Measurements from ENCODE around the gene MON2.
"Not testable (repeated sequence)": the region's sequence is repeated elsewhere in the genome, so short reads cannot be mapped to it uniquely, and the experiment has no call there.

MON2 gene

DNA sequence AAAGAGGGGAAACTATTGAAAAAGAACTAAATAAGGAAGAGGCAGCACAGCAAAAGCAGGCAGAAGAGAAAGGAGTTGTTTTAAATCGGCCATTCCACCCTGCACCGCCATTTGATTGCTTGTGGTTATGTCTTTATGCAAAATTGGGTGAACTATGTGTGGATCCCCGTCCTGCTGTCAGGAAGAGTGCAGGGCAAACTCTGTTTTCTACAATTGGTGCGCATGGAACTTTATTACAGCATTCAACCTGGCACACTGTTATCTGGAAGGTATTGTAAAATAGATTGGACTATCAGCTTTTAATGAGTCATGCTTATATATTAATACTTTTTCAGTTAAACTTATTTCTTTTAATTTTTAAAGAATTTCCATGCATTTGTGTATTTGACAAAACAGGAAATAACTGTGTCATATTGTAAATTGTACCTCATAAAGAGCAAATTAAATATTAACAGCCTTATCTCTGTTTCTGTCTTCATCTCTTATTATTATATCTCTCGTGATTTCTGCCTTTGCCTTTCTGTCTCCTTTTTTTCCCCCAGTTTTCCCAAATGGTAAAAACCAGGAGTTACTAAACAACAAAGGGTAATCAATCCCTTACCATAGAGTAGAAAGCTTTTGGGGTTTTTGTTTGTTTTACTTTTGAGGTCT, 86.4 kb downstream of the MON2 start:
- ATAC-seq: no peak
- H3K27me3 Mint-ChIP-seq: no peaks in the 10 kb centered on the region
- H3K27ac Mint-ChIP-seq: no peak overlapping the region
- no peak for DNase-seq
- H3K9me3 Mint-ChIP-seq: no peaks in the 10 kb centered on the region
- no peaks in the 10 kb centered on the region for H3K4me1 Mint-ChIP-seq
- no peak overlapping the region for H3K4me3 Mint-ChIP-seq
- H3K36me3 Mint-ChIP-seq (ENCODE audit: low read depth): peaks cover 29% of the 10 kb centered on the region

DNA sequence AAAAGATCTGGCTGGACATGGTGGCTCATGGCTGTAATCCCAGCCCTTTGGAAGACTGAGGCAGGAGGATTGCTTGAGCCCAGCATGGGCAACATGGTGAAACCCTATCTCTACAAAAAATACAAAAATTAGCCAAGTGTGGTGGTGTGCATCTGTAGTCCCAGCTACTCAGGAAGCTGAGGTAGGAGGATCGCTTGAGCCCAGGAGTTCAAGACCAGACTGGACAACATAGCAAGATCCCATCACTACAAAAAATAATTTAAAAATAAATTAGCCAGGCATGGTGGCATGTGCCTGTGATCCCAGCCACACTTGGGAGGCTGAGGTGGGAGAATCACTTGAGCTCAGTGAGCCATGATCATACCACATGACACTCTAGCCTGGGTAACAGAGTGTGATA, 92.7 kb downstream of the MON2 start:
- H3K4me1 Mint-ChIP-seq, H3K27me3 Mint-ChIP-seq, H3K27ac Mint-ChIP-seq, ATAC-seq, H3K4me3 Mint-ChIP-seq, DNase-seq, H3K9me3 Mint-ChIP-seq: not testable (repeated sequence)
- peaks cover 31% of the 10 kb centered on the region for H3K36me3 Mint-ChIP-seq (ENCODE audit: low read depth)

DNA sequence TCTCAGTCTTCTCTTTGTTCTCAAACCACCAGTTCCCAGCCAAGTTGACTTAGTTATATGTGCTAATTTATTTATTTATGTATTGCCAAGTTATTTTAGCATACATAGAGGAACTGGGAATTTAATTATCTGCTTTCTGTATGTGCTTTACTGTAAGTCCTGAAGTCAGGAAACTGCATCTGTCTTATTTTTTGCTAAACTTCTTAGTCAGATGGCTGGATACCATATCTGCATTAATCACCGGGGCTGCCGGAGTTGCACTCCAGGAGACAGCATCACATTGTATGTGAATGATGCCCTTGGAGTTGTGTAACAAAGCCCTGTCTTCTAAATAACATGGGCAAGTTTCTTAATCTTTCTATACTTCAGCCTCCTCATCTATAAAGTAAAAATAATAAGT, 96.2 kb downstream of the MON2 start:
- Mint-ChIP-seq H3K4me3 (no peak overlapping the region), H3K4me1 (no peaks in the 10 kb centered on the region), H3K9me3 (no peaks in the 10 kb centered on the region), H3K27me3 (no peaks in the 10 kb centered on the region), H3K36me3 (ENCODE audit: low read depth) (peaks cover 35% of the 10 kb centered on the region), H3K27ac (no peak overlapping the region)
- DNase-seq: no peak
- no peak for ATAC-seq

DNA sequence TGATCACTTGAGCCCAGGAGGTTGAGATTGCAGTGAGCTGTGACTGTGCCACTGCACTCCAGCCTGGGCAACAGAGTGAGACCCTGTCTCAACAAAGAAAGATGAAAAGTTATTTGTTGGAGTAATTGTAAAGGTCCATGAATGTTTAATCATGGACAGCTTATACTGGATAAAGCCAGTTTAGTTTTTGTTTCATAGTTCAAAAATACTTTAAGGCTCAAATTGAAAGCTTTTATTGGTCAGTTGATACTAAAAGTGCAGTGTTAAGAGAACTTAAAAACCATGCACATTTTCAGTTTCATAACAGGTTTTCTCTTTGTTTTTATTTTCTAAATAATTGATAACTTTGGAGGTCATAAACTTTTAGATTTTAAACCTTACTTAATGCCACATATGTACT, 108.4 kb downstream of the MON2 start:
- Mint-ChIP-seq H3K27me3 (no peaks in the 10 kb centered on the region), H3K9me3 (no peaks in the 10 kb centered on the region), H3K27ac (no peak overlapping the region), H3K4me3 (no peak overlapping the region), H3K36me3 (ENCODE audit: low read depth) (peaks cover 12% of the 10 kb centered on the region), H3K4me1 (no peaks in the 10 kb centered on the region)
- ATAC-seq: no peak
- DNase-seq: no peak

DNA sequence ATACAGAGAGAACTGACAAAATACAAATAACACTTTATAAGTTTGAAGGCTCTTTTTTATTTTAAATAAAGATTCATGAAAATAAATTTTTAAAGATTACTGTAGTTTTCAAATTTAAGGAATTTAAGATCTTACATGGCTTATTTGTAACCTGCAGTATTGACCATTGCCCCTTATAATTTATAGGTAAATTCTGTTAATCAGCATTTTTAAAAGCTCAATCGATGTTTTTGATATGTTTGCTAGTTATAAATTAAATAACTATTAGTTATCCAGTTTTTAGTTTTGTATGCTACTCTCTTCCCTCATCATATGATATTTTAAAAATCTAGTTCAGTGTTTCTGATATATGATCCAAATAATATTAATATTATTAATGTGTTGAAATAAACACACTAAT, 109.9 kb downstream of the MON2 start:
- Mint-ChIP-seq H3K27me3 (no peaks in the 10 kb centered on the region), H3K27ac (no peak overlapping the region), H3K4me1 (no peaks in the 10 kb centered on the region), H3K36me3 (ENCODE audit: low read depth) (peaks cover 4% of the 10 kb centered on the region), H3K4me3 (no peak overlapping the region), H3K9me3 (no peaks in the 10 kb centered on the region)
- ATAC-seq (no peak), DNase-seq (no peak)

DNA sequence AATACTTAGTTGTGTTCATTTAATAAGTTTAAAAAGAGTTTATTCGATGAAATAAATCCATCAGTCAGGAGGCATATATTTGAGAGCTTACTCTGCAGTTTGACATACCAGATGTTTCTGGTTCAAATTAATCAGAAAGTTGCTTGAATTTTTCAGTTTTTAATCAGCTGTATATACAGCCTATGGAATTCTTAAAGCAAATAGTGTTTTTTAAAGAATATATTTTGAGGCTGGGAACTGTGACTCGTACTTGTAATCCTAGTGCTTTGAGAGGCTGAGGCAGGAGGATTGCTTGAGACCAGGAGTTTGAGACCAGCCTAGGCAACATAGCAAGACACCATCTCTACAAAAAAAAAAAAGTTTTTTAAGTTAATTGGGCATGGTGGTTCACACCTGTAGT, 112.1 kb downstream of the MON2 start:
- ATAC-seq (no peak), DNase-seq (no peak)
- no peak overlapping the region for H3K4me3 Mint-ChIP-seq
- H3K4me1 Mint-ChIP-seq: no peaks in the 10 kb centered on the region
- H3K9me3 Mint-ChIP-seq: no peaks in the 10 kb centered on the region
- H3K27ac Mint-ChIP-seq: no peak overlapping the region
- peaks cover 3% of the 10 kb centered on the region for H3K36me3 Mint-ChIP-seq (ENCODE audit: low read depth)
- no peaks in the 10 kb centered on the region for H3K27me3 Mint-ChIP-seq

DNA sequence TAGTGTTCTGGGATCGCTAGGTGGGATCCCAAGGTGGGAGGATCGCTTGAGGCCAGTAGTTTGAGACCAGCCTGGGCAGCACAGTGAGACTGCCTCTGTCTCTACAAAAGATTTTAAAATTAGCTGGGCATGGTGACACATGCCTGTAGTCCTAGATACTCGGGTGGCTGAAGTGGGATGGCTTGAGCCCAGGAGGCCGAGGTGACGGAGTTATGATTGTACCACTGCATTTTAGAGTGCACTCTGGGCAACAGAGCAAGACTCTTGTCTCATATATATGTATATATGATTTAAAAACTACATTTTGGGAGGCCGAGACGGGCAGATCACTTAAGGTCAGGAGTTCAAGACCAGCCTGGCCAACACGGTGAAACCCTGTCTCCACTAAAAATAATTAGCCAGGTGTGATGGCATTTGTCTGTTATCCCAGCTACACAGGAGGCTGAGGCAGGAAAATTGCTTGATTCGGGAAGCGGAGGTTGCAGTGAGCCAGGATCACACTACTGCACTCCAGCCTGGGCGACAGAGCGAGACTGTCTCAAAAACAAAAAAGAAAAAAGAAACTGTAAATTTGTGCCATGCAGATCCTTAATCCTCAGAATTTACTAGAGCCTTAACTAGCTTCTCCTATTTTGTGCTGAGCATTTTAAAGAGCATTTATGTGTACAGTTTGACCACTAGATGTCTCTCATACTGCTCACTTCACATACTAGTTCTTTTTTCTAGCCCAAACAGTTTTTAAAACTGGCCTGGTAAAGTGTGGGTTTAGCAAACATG, 114.8 kb downstream of the MON2 start:
- Mint-ChIP-seq H3K27me3 (no peaks in the 10 kb centered on the region), H3K4me3 (no peak overlapping the region), H3K36me3 (ENCODE audit: low read depth) (no peaks in the 10 kb centered on the region), H3K9me3 (no peaks in the 10 kb centered on the region), H3K27ac (no peak overlapping the region), H3K4me1 (no peaks in the 10 kb centered on the region)
- DNase-seq (no peak), ATAC-seq (no peak)

DNA sequence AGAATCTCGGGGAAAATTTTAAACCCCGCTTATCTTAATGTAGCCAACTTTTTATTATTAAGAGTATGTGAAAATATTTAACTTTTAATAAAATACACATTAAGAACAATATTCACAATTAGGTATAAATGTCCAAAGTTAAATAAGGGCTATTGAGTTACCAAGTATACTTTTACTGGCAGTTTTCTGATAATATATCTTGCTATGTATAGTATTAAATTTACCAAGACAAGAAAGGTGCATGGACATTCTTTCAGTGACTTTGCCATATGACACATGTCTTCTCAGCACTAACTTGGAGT, 115.4 kb downstream of the MON2 start:
- Mint-ChIP-seq H3K9me3 (no peaks in the 10 kb centered on the region), H3K4me1 (no peaks in the 10 kb centered on the region), H3K36me3 (ENCODE audit: low read depth) (no peaks in the 10 kb centered on the region), H3K4me3 (no peak overlapping the region), H3K27me3 (no peaks in the 10 kb centered on the region), H3K27ac (no peak overlapping the region)
- ATAC-seq (no peak), DNase-seq (no peak)

DNA sequence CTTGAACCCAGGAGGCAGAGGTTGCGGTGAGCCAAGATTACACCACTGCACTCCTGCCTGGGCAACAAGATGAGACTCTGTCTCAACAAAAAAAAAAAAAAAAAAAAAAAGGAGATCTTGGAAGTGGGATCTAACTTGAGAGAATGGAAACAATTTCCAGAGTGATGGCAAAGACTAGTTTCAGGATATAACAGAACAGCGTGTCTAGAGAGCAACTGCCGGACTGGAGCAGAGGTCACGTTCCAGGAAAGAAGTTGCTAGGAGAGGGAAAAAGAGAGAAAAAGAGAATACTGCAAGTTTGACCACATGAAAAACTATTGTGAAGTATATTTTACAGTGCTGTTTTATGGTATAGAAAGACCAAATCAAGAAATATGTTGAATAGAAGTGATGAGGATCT, 118.0 kb downstream of the MON2 start:
- no peak for DNase-seq
- ATAC-seq: no peak
- Mint-ChIP-seq H3K27me3 (no peaks in the 10 kb centered on the region), H3K36me3 (ENCODE audit: low read depth) (peaks cover 5% of the 10 kb centered on the region), H3K27ac (no peak overlapping the region), H3K4me3 (no peak overlapping the region), H3K9me3 (no peaks in the 10 kb centered on the region), H3K4me1 (no peaks in the 10 kb centered on the region)

DNA sequence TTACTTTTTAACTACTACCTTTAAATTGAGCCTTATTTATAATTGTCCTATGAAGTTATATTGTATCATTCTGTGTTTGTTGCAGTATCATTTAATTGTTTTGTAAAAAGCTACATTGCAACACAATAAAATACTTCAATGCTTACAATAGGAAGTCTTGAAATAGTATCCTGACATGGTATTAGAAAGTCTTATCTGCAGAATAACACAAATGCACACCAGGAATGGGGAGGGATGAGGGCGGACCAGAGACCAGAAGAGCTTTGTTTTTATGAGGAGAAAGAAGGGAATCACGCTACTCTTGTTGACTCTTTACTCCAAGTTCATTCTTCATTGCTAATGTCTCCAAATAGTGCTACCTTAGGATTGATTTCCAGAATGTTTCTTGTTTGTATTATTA, 120.2 kb downstream of the MON2 start:
- DNase-seq (no peak), ATAC-seq (no peak)
- Mint-ChIP-seq H3K9me3 (no peaks in the 10 kb centered on the region), H3K4me3 (no peak overlapping the region), H3K27ac (no peak overlapping the region), H3K27me3 (no peaks in the 10 kb centered on the region), H3K36me3 (ENCODE audit: low read depth) (peaks cover 10% of the 10 kb centered on the region), H3K4me1 (no peaks in the 10 kb centered on the region)

DNA sequence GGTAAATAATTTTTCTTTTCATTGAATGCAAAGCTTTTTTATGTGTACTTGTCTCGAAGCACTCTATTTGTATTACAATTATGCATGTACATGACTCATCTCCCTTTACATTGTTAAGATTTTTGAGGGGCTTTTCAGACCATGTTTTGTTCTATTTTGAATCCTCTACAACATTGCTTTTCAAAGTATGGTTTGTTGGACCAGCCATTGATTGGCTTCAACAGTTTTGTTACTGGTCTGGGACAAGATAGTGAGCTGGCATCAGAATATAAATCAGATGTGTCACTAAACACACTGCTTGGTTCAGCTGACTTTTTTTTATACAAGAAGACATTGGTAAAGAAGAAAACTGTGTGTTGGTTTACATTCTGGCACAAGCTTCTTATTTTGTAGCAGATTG, 122.3 kb downstream of the MON2 start:
- no peaks in the 10 kb centered on the region for H3K4me1 Mint-ChIP-seq
- no peak for DNase-seq
- no peak overlapping the region for H3K4me3 Mint-ChIP-seq
- H3K36me3 Mint-ChIP-seq (ENCODE audit: low read depth): peaks cover 12% of the 10 kb centered on the region
- H3K27me3 Mint-ChIP-seq: no peaks in the 10 kb centered on the region
- no peak for ATAC-seq
- no peak overlapping the region for H3K27ac Mint-ChIP-seq
- H3K9me3 Mint-ChIP-seq: no peaks in the 10 kb centered on the region

DNA sequence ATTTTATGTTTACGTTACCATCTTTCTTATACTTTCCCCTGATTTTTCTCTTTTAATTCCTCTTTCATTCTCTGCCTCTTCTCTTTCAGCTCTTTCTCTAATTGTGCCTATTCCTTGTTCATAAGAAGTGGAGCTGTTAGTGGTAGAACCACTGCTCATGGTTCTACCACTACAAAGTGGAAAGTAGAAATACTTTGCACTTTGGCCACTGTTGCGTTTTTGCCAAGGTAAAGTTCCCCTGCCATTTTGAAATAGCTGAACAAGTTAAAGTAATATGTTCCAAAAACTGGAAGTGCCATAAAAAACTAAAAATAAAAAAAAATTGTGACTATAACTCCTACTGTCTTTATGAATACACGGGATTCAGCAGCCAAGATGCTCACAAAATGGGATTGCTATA, 130.6 kb downstream of the MON2 start:
- Mint-ChIP-seq H3K4me1 (peaks cover 13% of the 10 kb centered on the region), H3K27me3 (no peaks in the 10 kb centered on the region), H3K4me3 (no peak overlapping the region), H3K27ac (no peak overlapping the region), H3K9me3 (no peaks in the 10 kb centered on the region), H3K36me3 (ENCODE audit: low read depth) (peaks cover 2% of the 10 kb centered on the region)
- no peak for DNase-seq
- no peak for ATAC-seq

DNA sequence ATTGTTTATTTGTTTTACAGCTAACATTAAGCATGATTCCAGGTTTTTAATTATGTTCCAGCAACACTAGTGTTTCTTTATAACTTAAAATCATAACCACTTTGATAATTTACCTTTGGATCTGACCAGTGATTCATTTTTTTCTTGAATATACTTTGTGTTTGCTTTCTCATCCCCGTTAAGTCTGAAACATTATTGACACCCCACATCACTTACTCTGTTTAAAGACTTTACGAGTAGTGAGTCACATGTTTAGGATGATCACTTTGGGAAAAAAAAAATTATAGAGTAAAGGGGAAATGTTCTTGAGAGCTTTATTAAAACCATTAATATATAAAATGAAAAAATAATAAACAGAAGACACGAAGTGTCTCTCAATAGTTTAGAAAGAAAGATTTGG, 132.2 kb downstream of the MON2 start:
- ATAC-seq: no peak
- Mint-ChIP-seq H3K9me3 (no peaks in the 10 kb centered on the region), H3K27ac (no peak overlapping the region)

DNA sequence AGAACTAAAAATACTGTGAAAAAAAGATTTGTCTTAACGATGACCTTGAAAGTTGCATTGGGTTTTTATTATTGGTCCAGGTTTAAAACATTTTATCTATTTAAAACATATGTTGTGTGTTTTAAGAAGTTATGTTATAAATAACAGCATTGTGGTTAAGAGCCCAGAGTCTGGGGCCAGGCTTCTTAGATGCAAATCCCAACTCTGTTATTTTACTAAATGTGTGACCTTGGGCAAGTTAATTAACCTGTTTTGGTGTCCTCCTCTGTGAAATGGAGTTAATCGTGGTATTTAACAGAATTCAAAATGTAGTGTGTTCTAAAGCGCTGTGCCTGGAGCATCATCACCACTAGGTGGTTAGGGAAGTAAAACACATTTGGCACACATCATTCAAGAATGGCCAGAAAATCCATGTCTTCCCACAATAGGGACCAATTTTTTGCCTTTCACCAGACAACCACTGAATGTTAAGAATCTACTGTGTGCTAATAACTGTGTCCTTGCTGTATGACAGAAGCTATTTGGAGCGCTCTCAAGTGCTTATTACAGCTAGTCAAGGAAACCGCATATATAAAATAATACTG, 133.3 kb downstream of the MON2 start:
- ATAC-seq (no peak), DNase-seq (no peak)
- Mint-ChIP-seq H3K4me1 (peaks cover 24% of the 10 kb centered on the region), H3K9me3 (no peaks in the 10 kb centered on the region), H3K27ac (no peak overlapping the region), H3K27me3 (no peaks in the 10 kb centered on the region), H3K4me3 (no peak overlapping the region), H3K36me3 (ENCODE audit: low read depth) (peaks cover 4% of the 10 kb centered on the region)

More for the DNA sequence above, 132.2 kb downstream of the MON2 start:
- peaks cover 13% of the 10 kb centered on the region for H3K4me1 Mint-ChIP-seq
- no peak overlapping the region for H3K4me3 Mint-ChIP-seq
- H3K36me3 Mint-ChIP-seq (ENCODE audit: low read depth): no peaks in the 10 kb centered on the region
- DNase-seq: no peak
- no peaks in the 10 kb centered on the region for H3K27me3 Mint-ChIP-seq

DNA sequence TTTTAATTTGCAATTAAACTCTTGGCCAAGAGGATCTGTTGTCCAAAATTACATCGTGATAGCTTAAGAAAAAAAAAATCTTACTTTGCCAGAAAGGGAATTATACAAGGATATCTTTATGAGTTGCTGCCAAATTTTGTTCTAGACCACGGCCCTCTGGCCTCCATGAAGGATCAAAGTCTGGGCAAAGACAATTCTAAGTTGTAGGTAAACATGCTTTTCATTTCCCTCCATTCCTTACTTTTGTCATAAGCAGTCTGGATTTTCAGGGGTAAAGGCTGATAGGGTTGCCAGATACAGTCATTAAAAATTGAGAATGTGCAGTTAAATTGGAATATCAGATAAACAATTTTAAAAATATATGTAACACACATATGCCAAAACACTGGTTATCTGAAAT, 135.1 kb downstream of the MON2 start:
- DNase-seq: no peak
- Mint-ChIP-seq H3K4me3 (peak overlapping the region; percentile 93), H3K9me3 (no peaks in the 10 kb centered on the region), H3K4me1 (peaks cover 42% of the 10 kb centered on the region), H3K27ac (peak overlapping the region; percentile 98), H3K36me3 (ENCODE audit: low read depth) (peaks cover 14% of the 10 kb centered on the region), H3K27me3 (no peaks in the 10 kb centered on the region)
- no peak for ATAC-seq

Data from activated naive CD8-positive, alpha-beta T cell treated with anti-CD3 and anti-CD28 coated beads, Interleukin-2, amount 50 U/mL, for 24 hours (primary cell).